GM12801 (cell line): ENCODE results near the gene CENPT.

Experiments used
- CTCF ChIP-seq: IDR thresholded peaks from one replicate; pipeline ENCODE4 v1.5.1; 2011; ENCODE audit warnings: control low read depth; ENCODE audit not compliant: insufficient read length; ENCODE audit errors: extremely low read depth

CENPT gene

DNA sequence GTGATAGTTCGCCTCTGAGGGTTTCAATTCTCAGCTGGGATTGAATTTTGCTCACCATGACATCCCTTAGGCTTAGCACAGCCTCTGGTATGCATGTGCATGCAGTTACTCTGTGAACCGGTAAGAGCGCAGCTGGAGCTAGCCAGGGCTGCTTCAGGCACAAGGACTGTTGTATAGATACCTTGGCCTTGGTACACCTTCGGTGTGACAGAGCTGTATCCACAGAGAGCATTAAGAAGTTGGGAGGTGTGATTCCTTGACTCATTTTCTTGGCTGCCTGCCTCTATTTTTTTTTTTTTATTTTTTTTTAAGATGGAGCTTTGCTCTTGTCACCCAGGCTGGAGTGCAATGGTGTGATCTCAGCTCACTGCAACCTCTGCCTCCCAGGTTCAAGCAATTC lies 3.0 kb downstream of the CENPT start:
- no peak for TF ChIP-seq CTCF

DNA sequence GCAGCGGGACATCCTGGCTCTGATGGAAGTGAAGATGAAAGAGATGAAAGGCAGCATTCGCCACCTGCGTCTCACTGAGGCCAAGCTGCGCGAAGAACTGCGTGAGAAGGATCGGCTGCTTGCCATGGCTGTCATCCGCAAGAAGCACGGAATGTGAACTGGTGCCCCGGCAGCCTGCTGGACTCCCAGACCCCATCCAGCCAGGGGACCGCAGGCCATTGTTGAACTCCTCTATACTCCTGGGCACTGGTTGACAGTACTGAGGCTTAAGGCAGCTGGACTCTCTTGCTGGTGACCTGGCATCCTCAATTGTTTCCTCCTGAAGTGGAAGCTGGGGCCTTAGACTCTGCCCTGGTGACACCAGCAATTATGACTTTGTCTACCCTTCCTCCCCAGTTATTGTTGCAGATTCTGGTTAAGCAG lies 4.1 kb downstream of the CENPT start:
- no peak for TF ChIP-seq CTCF

DNA sequence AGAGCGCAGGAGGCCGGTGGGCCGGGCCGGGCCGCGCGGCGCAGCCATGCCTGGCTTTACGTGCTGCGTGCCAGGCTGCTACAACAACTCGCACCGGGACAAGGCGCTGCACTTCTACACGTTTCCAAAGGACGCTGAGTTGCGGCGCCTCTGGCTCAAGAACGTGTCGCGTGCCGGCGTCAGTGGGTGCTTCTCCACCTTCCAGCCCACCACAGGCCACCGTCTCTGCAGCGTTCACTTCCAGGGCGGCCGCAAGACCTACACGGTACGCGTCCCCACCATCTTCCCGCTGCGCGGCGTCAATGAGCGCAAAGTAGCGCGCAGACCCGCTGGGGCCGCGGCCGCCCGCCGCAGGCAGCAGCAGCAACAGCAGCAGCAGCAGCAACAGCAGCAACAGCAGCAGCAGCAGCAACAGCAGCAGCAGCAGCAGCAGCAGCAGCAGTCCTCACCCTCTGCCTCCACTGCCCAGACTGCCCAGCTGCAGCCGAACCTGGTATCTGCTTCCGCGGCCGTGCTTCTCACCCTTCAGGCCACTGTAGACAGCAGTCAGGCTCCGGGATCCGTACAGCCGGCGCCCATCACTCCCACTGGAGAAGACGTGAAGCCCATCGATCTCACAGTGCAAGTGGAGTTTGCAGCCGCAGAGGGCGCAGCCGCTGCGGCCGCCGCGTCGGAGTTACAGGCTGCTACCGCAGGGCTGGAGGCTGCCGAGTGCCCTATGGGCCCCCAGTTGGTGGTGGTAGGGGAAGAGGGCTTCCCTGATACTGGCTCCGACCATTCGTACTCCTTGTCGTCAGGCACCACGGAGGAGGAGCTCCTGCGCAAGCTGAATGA lies 4.8 kb downstream of the CENPT start:
- no peak for TF ChIP-seq CTCF

DNA sequence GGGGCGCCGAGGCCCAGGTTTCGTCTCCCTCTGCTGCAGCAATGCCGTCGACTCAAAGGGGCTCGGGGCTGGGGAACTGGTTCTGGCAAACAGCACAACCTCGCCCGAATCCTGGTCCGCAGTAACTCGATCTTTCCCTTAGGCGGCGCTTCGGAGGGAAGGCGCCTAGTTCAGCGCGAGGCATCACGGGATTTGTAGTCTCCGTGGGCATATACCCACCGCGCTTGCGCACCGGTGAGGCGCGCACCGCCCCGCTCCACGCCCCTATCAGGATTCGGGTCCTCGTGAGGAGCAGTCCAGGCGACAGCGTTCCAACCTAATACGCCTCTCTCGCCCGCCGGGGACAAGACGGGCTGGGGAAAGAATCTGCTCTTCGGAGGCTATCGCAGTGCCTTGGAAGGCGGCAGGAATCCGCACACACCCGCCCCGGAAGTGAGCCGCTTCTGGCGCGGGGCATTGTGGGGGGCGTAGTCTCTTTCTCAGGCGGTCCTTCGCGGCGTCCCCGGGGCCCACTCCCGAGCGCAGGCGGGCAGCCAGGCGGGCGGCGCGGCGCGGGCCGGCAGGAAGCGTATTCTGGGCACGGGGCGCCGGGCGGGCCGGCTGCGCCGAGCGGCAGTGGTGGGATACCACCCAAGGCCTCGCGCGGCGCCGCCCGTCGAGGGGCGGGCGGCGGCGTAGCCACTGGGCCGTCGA lies 5.5 kb downstream of the CENPT start, which contains the start of gene THAP11:
THAP11 (plus strand) TSS at position 505 of the 693 bp plus-strand sequence. CDS start 235 bp downstream, outside the sequence.
- TF ChIP-seq CTCF, result peak; percentile 60

GRCh38 chr16:67841198-67841815 lies 6.2 kb downstream of the CENPT start:
- TF ChIP-seq CTCF, result no peak

DNA sequence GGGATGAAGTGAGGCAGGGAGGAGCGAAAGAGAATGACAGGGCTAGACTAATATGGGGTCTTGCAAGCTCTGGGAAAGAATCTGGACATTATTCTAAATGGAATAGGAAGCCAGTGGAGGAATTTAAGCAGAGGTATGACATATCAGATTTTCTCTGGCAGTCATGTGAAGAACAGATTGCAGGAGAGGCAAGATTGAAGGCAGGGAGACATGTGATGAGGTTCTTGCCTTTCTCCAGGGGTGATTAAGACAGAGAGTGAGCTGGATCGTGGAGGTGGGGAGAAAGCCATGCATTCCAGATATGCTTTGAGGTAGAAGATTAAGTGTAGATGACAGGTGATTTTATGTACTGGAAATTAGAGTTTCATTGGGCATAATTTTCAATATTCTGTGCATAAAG lies 9.7 kb downstream of the CENPT start:
- TF ChIP-seq CTCF, result no peak

DNA sequence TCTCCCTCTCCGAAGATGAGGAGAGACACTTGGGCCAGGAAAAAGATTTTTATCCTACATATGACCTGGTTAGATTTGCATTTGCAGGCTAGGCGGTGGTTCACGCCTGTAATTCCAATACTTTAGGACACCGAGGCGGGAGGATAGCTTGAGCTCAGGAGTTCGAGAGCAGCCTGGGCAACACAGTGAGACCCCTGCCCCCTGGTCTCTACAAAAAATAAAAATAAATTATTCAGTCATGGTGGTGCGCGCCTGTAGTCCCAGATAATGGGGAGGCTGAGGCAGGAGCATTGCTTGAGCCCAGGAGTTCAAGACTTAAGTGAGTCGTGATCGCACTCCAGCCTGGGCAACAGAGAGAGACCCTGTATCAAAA lies 13.3 kb downstream of the CENPT start:
- TF ChIP-seq CTCF, result no peak
